HG02798 (cell line): ENCODE measurements around the gene VMP1.
"Not testable (repeated sequence)": the region's sequence is repeated elsewhere in the genome, so short reads cannot be mapped to it uniquely, and the experiment has no call there.

Experiments
- ATAC-seq: cut with Tn5 transposase; IDR thresholded peaks from one replicate; pipeline ENCODE4 v1.9.1; 2021; ENCODE audit warnings: mild to moderate bottlenecking; ENCODE audit not compliant: unreplicated experiment, poor library complexity

Gene VMP1

DNA sequence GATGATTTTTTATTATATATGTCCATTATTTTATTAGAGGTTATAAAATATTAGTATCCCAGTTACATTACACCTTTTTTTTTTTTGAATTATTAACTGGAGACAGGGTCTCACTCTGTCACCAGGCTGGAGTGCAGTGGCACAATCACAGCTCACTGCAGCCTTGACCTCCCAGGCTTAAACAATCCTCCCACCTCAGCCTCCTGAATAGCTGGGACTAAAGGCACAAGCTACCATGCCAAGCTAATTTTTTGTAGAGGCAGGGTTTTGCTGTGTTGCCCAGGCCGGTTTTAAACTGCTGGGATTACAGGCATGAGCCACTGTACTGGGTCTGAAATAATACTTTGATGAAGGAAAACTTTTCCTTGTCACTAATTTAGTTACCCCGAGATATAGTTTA, 63.6 kb downstream of the VMP1 start:
- no peak for ATAC-seq

GRCh38 chr17:59775786-59776350, 68.4 kb downstream of the VMP1 start:
- ATAC-seq: no peak

DNA sequence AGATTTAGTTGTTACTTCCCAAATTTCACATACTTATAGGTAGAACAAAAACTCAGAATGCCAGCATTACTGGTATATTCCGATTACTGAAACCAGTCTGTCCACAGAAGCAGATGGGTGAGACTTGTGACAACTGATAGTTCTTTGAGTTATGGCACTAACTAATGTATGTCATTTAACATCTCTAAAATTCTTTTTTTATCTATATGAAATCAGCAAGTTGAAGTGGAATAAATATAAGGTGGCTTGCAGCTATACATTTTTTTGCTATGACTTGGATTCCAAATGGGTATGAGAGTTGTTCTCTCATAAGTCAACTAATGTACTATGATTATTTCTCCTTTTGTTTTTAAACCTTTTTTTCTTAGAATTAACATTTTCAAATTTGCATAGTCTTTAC, 69.1 kb downstream of the VMP1 start:
- ATAC-seq: no peak

GRCh38 chr17:59777033-59777432, 69.6 kb downstream of the VMP1 start:
- no peak for ATAC-seq

DNA sequence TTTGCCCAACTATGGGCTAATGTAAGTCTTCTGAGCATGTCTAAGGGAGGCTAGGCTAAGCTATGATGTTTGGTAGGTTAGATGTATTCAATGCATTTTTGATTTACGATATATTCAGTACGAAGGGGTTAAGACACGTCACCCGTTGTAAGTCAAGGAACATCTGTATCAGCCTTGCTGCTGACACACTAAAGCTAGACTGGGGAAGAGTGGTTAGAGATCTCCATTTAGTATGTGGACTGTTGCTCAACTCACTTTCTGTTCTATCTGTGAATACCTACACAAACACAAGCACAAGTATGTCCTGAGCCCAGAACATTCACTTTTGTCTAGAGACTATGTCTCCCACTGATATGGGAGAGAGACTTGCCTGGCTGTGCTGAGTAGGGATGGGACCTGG, 71.5 kb downstream of the VMP1 start:
- ATAC-seq: no peak

GRCh38 chr17:59779521-59779920, 72.1 kb downstream of the VMP1 start:
- no peak for ATAC-seq

GRCh38 chr17:59780548-59780947, 73.1 kb downstream of the VMP1 start:
- not testable (repeated sequence) for ATAC-seq

DNA sequence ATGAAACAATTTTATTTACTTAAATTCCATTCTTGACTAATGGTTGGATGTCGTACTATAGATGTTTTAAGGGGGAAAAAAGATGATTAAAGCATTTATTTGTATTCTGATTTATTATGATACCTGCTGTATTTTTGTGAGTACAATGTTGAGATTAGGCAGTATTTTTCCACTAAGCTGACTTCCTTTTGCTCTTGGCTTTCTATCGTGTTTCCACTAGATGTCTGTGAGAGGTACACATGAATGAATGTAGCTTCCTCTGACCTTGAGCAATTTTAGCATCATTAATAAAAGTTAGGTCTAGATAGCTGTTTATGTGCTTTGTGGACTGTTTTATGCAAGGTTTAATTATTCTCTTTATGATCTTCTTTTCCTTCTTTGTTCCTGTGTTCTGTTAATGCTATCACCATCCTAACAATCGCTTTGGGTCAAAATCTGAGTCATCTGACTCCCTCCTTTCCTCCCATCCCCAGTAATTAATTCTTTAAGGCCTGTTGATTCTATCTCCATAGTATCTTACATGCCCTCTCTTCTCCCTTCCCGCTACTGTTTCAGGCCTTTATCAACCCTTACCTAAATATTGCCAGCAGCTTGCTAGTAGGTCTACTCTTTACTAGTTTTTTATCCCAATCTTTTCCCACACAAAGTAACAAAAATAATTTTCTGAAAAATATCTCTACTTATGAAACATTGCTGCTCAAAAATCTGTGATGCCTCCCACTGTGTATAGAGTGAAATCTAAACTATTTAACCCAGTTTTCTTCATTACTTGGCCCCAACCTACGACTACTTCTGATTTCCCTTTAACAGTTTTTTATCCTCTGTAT, 76.0 kb downstream of the VMP1 start:
- no peak for ATAC-seq

GRCh38 chr17:59785091-59785799, 77.8 kb downstream of the VMP1 start:
- no peak for ATAC-seq

GRCh38 chr17:59786213-59786535, 78.7 kb downstream of the VMP1 start:
- no peak for ATAC-seq

- ATAC-seq: peak; percentile 92
Measured at GRCh38 chr17:59786536-59787319, 79.3 kb downstream of the VMP1 start.

- ATAC-seq: not testable (repeated sequence)
Measured at GRCh38 chr17:59789849-59790248, 82.4 kb downstream of the VMP1 start.

GRCh38 chr17:59790418-59790817, 83.0 kb downstream of the VMP1 start:
- not testable (repeated sequence) for ATAC-seq

DNA sequence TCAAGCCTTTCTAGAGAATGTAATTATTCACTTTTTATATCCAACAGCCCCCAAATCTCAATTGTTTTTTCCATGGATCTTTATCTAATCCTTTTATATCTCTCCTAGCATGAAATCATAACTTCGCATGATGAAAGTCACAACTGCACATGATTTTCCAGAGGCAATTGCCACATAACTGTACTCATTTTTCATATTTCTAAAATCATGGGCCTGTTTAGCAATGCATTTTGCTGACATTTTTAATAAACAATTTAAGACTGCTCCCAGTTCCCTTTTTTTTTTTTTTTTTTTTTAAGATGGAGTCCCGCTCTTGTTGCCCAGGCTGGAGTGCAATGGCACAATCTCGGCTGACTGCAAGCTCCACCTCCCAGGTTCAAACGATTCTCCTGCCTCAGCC, 83.5 kb downstream of the VMP1 start:
- no peak for ATAC-seq

- ATAC-seq: no peak
Measured at GRCh38 chr17:59791603-59792457, 84.4 kb downstream of the VMP1 start.

GRCh38 chr17:59792458-59792823, 85.0 kb downstream of the VMP1 start:
- ATAC-seq: not testable (repeated sequence)

DNA sequence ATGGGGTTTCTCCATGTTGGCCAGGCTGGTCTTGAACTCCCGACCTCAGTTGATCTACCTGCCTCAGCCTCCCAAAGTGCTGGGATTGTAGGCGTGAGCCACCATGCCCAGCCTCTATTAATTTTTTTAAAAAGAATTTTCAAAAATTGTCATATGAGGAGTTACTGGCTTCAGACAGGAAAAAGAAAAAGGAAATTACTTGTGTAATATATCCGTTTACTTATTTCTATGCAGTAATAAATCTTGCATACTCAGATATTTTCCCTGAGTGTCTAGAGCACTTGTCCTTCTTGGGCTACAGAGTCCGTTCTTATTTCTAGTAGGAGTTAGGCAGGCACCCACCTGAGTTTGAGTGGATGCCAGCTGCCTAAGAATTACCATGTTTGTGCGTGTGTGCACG, 85.8 kb downstream of the VMP1 start:
- no peak for ATAC-seq

DNA sequence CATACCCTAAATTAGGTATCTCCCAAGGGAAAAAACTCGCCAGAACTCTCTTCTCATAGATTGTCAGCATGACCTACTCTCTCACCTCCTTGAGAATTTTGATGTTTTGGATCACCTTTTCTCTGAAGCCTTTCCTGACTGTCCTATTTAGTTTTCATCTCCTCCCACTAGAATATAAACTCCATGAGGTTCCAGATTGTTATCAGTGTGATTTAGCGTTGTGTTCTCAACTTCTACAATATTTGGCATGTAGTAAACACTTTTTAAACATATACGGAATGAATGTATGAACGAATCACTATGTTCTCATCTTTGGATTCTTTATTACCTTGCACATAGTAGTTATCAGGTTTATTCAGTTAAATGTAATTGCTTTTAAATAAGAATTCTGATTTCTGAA, 88.7 kb downstream of the VMP1 start:
- no peak for ATAC-seq

DNA sequence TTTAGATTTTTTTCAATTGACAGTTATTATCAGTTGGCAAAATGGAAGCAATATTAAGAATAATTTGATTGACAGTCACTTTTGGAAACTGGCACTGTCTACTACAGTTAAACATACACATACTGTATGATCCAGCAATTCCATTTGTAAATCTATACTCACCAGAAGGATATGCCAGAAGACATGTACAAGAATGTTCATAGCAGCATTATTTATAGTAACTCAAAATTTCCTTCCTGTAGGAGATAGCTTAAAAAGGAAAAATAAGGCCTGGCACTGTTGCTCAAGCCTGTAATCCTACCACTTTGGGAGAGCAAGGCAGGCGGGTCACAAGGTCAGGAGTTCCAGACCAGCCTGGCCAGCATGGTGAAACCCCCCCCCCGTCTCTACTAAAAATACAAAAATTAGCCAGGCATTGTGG, 89.3 kb downstream of the VMP1 start:
- no peak for ATAC-seq

- no peak for ATAC-seq
Measured at GRCh38 chr17:59798111-59798510, 90.7 kb downstream of the VMP1 start.
